NT2/D1 (cell line): ENCODE results near the gene TNKS2.
"Not testable (repeated sequence)": the region's sequence is repeated elsewhere in the genome, so short reads cannot be mapped to it uniquely, and the experiment has no call there.

Experiments used
- DNase-seq: peaks from one replicate; pipeline ENCODE4 v3.0.0-alpha.2; 2011; ENCODE audit warnings: low read depth, low spot score
- H3K27me3 ChIP-seq: 2 replicates; pipeline ENCODE4 v1.6.0; 2011; ENCODE audit warnings: mild to moderate bottlenecking; ENCODE audit not compliant: insufficient read length, insufficient read depth
- H3K36me3 ChIP-seq: 2 replicates; pipeline ENCODE4 v1.6.1; 2011; ENCODE audit warnings: mild to moderate bottlenecking, low read length, mixed read lengths; ENCODE audit not compliant: insufficient read depth, insufficient read length
- H3K4me1 ChIP-seq: 2 replicates; pipeline ENCODE4 v1.5.1; 2011; ENCODE audit not compliant: insufficient read depth, insufficient read length
- H3K4me3 ChIP-seq: 2 replicates; pipeline ENCODE4 v1.5.1; 2011; ENCODE audit warnings: low read depth; ENCODE audit not compliant: insufficient read length
- H3K9ac ChIP-seq: 2 replicates; pipeline ENCODE4 v1.6.0; 2011; ENCODE audit warnings: low read depth; ENCODE audit not compliant: insufficient read length
- H3K9me3 ChIP-seq: 2 replicates; pipeline ENCODE4 v1.5.1; 2011; ENCODE audit warnings: mild to moderate bottlenecking, low read length; ENCODE audit not compliant: insufficient read depth
- SUZ12 ChIP-seq: IDR thresholded peaks from 2 replicates; pipeline ENCODE4 v1.6.1; 2011; ENCODE audit not compliant: insufficient read length, insufficient read depth; ENCODE audit errors: extremely low read depth
- YY1 ChIP-seq: IDR thresholded peaks from 2 replicates; pipeline ENCODE4 v1.6.1; 2011; ENCODE audit not compliant: insufficient read length, insufficient read depth
- ZNF274 ChIP-seq: IDR thresholded peaks from 2 replicates; pipeline ENCODE4 v1.6.1; 2011; ENCODE audit warnings: mild to moderate bottlenecking, low read depth, low read length

TNKS2 gene

DNA sequence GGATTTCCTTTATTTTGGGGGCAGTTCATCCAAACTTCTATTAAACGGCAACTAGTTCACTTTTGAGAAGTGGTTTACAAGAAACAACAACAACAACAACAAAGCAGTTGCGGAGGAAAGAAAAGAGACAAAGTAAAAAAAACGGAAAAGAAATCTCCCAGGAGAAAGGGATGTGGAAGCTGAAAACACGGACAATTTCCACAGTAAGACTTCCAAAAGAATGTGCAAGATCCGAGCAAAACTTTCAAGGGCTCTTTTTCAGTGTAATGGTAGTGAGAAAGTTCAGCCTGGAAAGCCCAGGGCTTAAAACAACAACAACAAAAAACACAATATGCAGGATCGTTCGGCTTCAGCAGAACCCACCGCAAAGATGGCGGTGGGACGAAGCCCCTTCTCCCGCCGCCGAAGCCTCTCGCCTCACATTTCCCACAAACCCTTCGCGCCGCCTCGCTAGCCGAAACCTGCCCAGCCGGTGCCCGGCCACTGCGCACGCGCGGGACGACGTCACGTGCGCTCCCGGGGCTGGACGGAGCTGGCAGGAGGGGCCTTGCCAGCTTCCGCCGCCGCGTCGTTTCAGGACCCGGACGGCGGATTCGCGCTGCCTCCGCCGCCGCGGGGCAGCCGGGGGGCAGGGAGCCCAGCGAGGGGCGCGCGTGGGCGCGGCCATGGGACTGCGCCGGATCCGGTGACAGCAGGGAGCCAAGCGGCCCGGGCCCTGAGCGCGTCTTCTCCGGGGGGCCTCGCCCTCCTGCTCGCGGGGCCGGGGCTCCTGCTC lies at the start of gene TNKS2:
TSS of gene TNKS2 (plus strand) at position 553 of the 775 bp plus-strand sequence. CDS start 265 bp downstream, outside the sequence.
- Histone ChIP-seq H3K4me3 (peak within 1 kb of the TSS; percentile 94), H3K9ac (peak within 1 kb of the TSS; percentile 98), H3K36me3 (peaks cover 14% of the 10 kb centered on the region), H3K9me3 (no peaks in the 10 kb centered on the region), H3K27me3 (no peaks in the 10 kb centered on the region), H3K4me1 (no peaks in the 10 kb centered on the region)
- DNase-seq, result peak; percentile 91
- TF ChIP-seq ZNF274 (no peak), YY1 (peak; percentile 48)

DNA sequence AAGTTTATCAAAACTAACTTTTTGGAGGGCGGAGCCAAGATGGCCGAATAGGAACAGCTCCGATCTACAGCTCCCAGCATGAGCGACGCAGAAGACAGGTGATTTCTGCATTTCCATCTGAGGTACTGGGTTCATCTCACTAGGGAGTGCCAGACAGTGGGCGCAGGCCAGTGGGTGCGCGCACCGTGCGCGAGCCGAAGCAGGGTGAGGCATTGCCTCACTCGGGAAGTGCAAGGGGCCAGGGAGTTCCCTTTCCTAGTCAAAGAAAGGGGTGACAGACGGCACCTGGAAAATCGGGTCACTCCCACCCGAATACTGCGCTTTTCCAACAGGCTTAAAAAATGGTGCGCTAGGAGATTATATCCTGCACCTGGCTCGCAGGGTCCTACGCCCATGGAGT lies 48.6 kb upstream of the TNKS2 start:
- H3K4me3 ChIP-seq, H3K9ac ChIP-seq, DNase-seq: not testable (repeated sequence)

DNA sequence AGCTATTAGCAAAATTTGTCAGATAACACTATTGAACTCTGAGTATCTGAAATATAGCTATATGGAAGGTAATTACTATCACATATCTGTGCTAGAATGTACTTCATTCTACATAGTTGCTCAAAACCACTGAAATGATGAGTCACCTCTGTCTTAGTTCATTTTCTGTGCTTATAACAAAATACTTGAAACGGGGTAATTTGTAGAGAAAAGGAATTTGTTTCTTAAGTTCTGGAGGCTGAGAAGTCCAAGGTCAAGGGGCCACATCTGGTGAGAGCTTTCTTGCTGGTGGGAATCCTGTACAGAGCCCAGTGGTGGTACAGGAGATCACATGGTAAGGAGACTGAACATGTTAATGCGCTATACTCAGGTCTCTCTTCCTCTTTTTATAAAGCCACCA lies 41.9 kb upstream of the TNKS2 start:
- TF ChIP-seq ZNF274, result no peak
- TF ChIP-seq YY1, result no peak
- TF ChIP-seq SUZ12, result no peak
- H3K9me3 ChIP-seq, result no peaks in the 10 kb centered on the region; the same call in 1 of the 2 replicates
- no peaks in the 10 kb centered on the region for H3K27me3 ChIP-seq
- no peaks in the 10 kb centered on the region for H3K4me1 ChIP-seq
- no peak for DNase-seq
- H3K9ac ChIP-seq, result no peak overlapping the region
- no peaks in the 10 kb centered on the region for H3K36me3 ChIP-seq
- no peak overlapping the region for H3K4me3 ChIP-seq

More for the DNA sequence above, 48.6 kb upstream of the TNKS2 start:
- H3K4me1 ChIP-seq, H3K36me3 ChIP-seq, H3K27me3 ChIP-seq: not testable (repeated sequence)
- peaks cover 16% of the 10 kb centered on the region; the same call in 1 of the 2 replicates for H3K9me3 ChIP-seq

DNA sequence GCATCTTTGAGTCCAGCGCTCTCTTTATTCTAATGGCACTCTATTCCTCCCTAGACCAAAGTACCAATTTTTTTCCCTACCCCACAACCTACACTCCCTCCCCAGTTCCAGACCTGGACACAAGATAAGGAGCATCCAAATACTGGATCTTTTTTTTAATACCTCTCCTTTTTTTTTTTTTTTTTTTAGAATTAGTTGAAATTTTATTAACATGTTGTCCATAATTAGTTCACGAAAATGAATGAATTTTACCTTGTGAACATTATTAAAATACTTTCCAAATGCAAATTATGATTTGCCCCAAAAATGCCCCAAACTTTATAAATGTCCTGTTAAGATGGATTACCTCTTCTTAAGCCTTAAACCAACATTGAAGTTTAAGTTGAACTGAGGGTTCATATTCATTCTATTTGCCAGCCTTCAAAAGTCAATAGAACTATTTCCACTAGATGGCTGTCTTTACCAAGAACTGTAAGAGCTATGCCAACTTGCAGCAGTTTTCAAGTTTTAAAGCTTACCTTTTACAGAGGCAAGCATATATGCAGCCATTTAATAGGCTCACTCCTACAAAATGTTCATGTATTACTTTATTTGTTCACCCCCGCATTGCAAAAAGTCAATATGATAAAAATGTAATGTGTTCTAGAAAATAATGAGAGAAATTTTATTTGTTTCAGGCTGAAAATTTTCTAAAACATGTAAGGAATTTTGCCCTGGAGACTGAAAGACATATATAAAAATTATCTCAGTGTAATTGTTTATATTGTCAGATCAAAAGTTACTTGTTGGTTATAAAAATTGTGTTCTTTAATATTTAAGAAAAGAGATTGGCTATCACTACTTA lies 39.7 kb upstream of the TNKS2 start:
- H3K36me3 ChIP-seq, result no peaks in the 10 kb centered on the region
- H3K9me3 ChIP-seq, result no peaks in the 10 kb centered on the region; the same call in 1 of the 2 replicates
- H3K9ac ChIP-seq, result no peak overlapping the region
- H3K4me3 ChIP-seq, result no peak overlapping the region
- H3K27me3 ChIP-seq, result no peaks in the 10 kb centered on the region
- no peaks in the 10 kb centered on the region for H3K4me1 ChIP-seq
- no peak for DNase-seq
- no peak for TF ChIP-seq ZNF274
- TF ChIP-seq SUZ12, result no peak
- no peak for TF ChIP-seq YY1

DNA sequence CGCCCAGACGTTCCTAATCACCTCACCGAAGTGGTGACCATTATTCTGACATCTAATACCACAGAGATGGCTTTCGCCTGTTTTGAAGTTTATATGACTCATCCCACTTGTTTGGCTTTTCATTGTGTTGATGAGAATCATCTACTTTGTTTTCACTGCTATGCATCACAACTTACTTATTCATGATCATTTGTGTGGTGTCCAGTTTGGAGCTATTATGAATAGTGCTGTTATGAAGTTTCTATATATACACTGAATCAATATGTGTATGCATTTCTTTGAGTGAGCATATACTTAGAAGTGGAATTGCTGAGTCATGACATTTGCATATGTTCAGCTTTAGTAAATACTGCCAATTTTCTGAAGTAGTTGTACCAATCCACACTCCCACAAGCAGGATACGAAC lies 38.6 kb upstream of the TNKS2 start:
- Histone ChIP-seq H3K9ac (no peak overlapping the region), H3K36me3 (no peaks in the 10 kb centered on the region), H3K4me3 (no peak overlapping the region), H3K4me1 (no peaks in the 10 kb centered on the region), H3K9me3 (no peaks in the 10 kb centered on the region; the same call in 1 of the 2 replicates), H3K27me3 (no peaks in the 10 kb centered on the region)
- TF ChIP-seq YY1 (no peak), SUZ12 (no peak), ZNF274 (no peak)
- DNase-seq, result no peak

DNA sequence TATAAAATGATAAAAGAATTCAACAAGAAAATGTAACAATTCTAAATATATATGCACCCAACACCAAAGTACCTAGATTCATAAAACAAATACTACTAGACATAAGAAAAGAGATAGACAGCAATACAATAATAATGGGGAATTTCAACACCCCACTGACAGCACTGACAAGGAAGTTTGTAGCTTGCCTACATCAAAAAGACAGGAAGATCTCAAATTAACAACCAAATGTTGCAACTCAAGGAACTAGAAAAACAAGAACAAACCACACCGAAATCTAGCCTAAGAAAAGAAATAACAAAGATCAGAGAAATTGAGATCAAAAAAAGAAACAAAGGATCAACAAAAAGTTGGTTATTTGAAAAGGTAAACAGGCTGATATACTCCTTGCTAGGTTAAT lies 36.5 kb upstream of the TNKS2 start:
- Histone ChIP-seq H3K4me3 (no peak overlapping the region), H3K9me3 (no peaks in the 10 kb centered on the region; the same call in 1 of the 2 replicates), H3K27me3 (no peaks in the 10 kb centered on the region), H3K9ac (no peak overlapping the region), H3K4me1 (no peaks in the 10 kb centered on the region), H3K36me3 (no peaks in the 10 kb centered on the region)
- DNase-seq, result no peak
- TF ChIP-seq YY1 (no peak), SUZ12 (no peak), ZNF274 (no peak)

DNA sequence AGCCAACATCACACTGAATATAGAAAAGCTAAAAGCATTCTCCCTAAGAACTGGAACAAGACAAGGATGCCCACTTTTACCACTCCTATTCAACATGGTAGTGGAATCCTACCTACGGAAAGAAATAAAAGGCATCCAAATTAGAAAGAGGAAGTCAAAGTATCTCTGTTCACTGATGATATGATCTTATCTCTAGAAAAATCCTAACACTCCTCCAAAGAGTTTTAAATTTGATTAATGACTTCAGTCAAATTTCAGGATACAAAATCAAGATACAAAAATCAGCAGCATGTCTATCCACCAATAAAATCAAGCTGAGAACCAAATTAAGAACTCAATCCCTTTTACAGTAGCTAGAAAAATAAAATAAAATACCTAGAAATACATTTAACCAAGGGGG lies 35.3 kb upstream of the TNKS2 start:
- Histone ChIP-seq H3K27me3 (no peaks in the 10 kb centered on the region), H3K4me1 (no peaks in the 10 kb centered on the region), H3K9ac (no peak overlapping the region), H3K9me3 (no peaks in the 10 kb centered on the region; the same call in 1 of the 2 replicates), H3K4me3 (no peak overlapping the region), H3K36me3 (no peaks in the 10 kb centered on the region)
- no peak for TF ChIP-seq ZNF274
- DNase-seq, result no peak
